ENCODE data around the gene CHTOP. TPM values are rescaled to one million over a fixed set of nuclear protein-coding genes. Genes with fewer than 3 reads are reported as not detected.

CHTOP gene
- total and polyA plus RNA-seq, 2 of the 4 experiments (the other 2 are of a cell fraction), result 33.9 to 50.8 TPM

- Histone ChIP-seq H2BK120ac (ENCODE audit: low read depth, low read length) (no peak overlapping the region), H3K4me1 (ENCODE audit: control insufficient read depth, insufficient read depth, low read length) (no peaks in the 10 kb centered on the region), H2AK9ac (replicated peaks; ENCODE audit: low read depth, low read length, poor library complexity) (no peak overlapping the region), H3K18ac (ENCODE audit: low read depth, low read length) (no peak overlapping the region), H2BK5ac (ENCODE audit: low read depth, low read length, poor library complexity, severe bottlenecking) (no peak overlapping the region), H2BK15ac (ENCODE audit: low read depth, low read length) (no peak overlapping the region), H3K4me3 (ENCODE audit: insufficient read depth, low read depth, low read length) (no peak overlapping the region), H4K8ac (ENCODE audit: low read depth in 2 of 2, low read length in 2 of 2) (no peak overlapping the region), H3K14ac (replicated peaks; ENCODE audit: low read depth, low read length) (no peak overlapping the region), H2BK20ac (ENCODE audit: low read depth, low read length) (no peak overlapping the region), H3K36me3 (ENCODE audit: control insufficient read depth, insufficient read depth, low read length) (no peaks in the 10 kb centered on the region), H3K4me2 (ENCODE audit: low read depth, low read length) (no peak overlapping the region), H2AK5ac (ENCODE audit: low read depth, low read length) (no peak overlapping the region), H3K23ac (ENCODE audit: low read depth, low read length) (no peak overlapping the region), H3K9me3 (ENCODE audit: control insufficient read depth, insufficient read depth, low read length) (no peaks in the 10 kb centered on the region), H3K56ac (ENCODE audit: extremely low read depth, insufficient read depth, low read length) (no peak overlapping the region), H2AFZ (replicated peaks; ENCODE audit: low read length, poor library complexity) (no peak overlapping the region), H3K79me1 (ENCODE audit: low read depth in 1 of 2, low read length in 2 of 2) (no peaks in the 10 kb centered on the region), H3K27me3 (ENCODE audit: control insufficient read depth, insufficient read depth, low read length) (peaks cover 48% of the 10 kb centered on the region), H3K27ac (ENCODE audit: insufficient read depth, low read length) (no peak overlapping the region), H4K5ac (ENCODE audit: low read depth, low read length) (no peak overlapping the region), H3K9ac (ENCODE audit: low read depth, low read length) (no peak overlapping the region), H4K91ac (ENCODE audit: insufficient read depth, low read depth, low read length) (no peak overlapping the region), H3K9me1 (ENCODE audit: insufficient read depth, low read length) (no peaks in the 10 kb centered on the region), H3K4ac (ENCODE audit: low read depth, low read length) (no peak overlapping the region), H4K20me1 (ENCODE audit: insufficient read depth, low read length) (no peaks in the 10 kb centered on the region; the same call in 1 of the 2 replicates)
- ChIA-PET POLR2A (ENCODE audit: unreplicated experiment) (no interaction called here), CTCF (no interaction called here)
- WGBS, 2 experiments (ENCODE audit: extremely low coverage in 2 of 2, insufficient read length in 1 of 2), result 42% methylated on average over 6 of the region's 11 CpGs; no CpG with 5 or more reads in 1 of the 2 experiments
- dilution Hi-C loops (cut with HindIII; ENCODE audit: low sequenced_read_pairs, unreplicated experiment) (no loop called here), in situ Hi-C loops (cut with MboI; ENCODE audit: low sequenced_read_pairs) (no loop called here), intact Hi-C loops (cut with micrococcal nuclease) (no loop called here)
- no TSS peak for BruUV-seq (replicated peaks)
- ATAC-seq (ENCODE audit: low read depth) (no peak), DNase-seq (no peak)
- TF ChIP-seq FOS (IDR thresholded peaks at IDR 0.05; ENCODE audit: low read depth, low read length), result no peak
- TF ChIP-seq POLR2A (IDR thresholded peaks at IDR 0.05; ENCODE audit: low read depth, low read length), result no peak
Observed at GRCh38 chr1:153685544-153686340, 51.9 kb downstream of the CHTOP start.
